ENCODE measurements around the gene AZIN2. TPM values are rescaled to one million over a fixed set of nuclear protein-coding genes. Genes with fewer than 3 reads are reported as not detected.

AZIN2 gene
- total and polyA plus RNA-seq, 4 donors = 0.68 to 2.6 (median 0.74) TPM

GRCh38 chr1:33087677-33088076 lies 6.7 kb downstream of the AZIN2 start:
- DNase-seq (ENCODE audit: low spot score) = no peak
- H3K4me3 ChIP-seq (ENCODE audit: low read depth in 1 of 3, low read length in 3 of 3) = no peak overlapping the region
- WGBS = 87% methylated on average over 6 of the region's 6 CpGs
- no peaks in the 10 kb centered on the region for H3K27me3 ChIP-seq (ENCODE audit: control insufficient read depth in 4 of 4, insufficient read depth in 4 of 4, low read length in 3 of 4)
- no peak overlapping the region for H3K27ac ChIP-seq (ENCODE audit: low read depth in 1 of 2, low read length in 2 of 2)
- no peak for TF ChIP-seq MAX (IDR thresholded peaks at IDR 0.05)
- no peak for TF ChIP-seq FOXA2 (IDR thresholded peaks at IDR 0.05)
- no peak for TF ChIP-seq EGR1 (IDR thresholded peaks at IDR 0.05; ENCODE audit: low read depth in 2 of 2)
- TF ChIP-seq JUND (IDR thresholded peaks at IDR 0.05) = no peak
- peaks cover 0 to 12% (median 3%) of the 10 kb centered on the region in 4 donors for H3K4me1 ChIP-seq (ENCODE audit: control insufficient read depth in 4 of 4, insufficient read depth in 4 of 4, low read length in 3 of 4)
- H3K36me3 ChIP-seq (ENCODE audit: control insufficient read depth in 4 of 4, insufficient read depth in 3 of 4, low read depth in 1 of 4, low read length in 3 of 4) = no peaks in the 10 kb centered on the region
- H3K9me3 ChIP-seq (ENCODE audit: control insufficient read depth in 4 of 4, low read length in 3 of 4) = no peaks in the 10 kb centered on the region
- no peak overlapping the region for H3K9ac ChIP-seq (ENCODE audit: low read depth in 1 of 2, low read length in 2 of 2)

GRCh38 chr1:33088119-33088906 lies 7.4 kb downstream of the AZIN2 start:
- H3K27ac ChIP-seq (ENCODE audit: low read depth in 1 of 2, low read length in 2 of 2) = no peak overlapping the region
- no peaks in the 10 kb centered on the region for H3K9me3 ChIP-seq (ENCODE audit: control insufficient read depth in 4 of 4, low read length in 3 of 4)
- no peak for DNase-seq (ENCODE audit: low spot score)
- no peak overlapping the region for H3K9ac ChIP-seq (ENCODE audit: low read depth in 1 of 2, low read length in 2 of 2)
- H3K27me3 ChIP-seq (ENCODE audit: control insufficient read depth in 4 of 4, insufficient read depth in 4 of 4, low read length in 3 of 4) = no peaks in the 10 kb centered on the region
- H3K36me3 ChIP-seq (ENCODE audit: control insufficient read depth in 4 of 4, insufficient read depth in 3 of 4, low read depth in 1 of 4, low read length in 3 of 4) = no peaks in the 10 kb centered on the region
- H3K4me3 ChIP-seq (ENCODE audit: low read depth in 1 of 3, low read length in 3 of 3) = no peak overlapping the region
- 79% methylated on average over 9 of the region's 9 CpGs for WGBS
- H3K4me1 ChIP-seq (ENCODE audit: control insufficient read depth in 4 of 4, insufficient read depth in 4 of 4, low read length in 3 of 4) = peaks cover 0 to 12% (median 3%) of the 10 kb centered on the region in 4 donors
- TF ChIP-seq HNF4G (IDR thresholded peaks at IDR 0.05) = no peak
- TF ChIP-seq REST (IDR thresholded peaks at IDR 0.05) = no peak
- TF ChIP-seq FOXA1 (IDR thresholded peaks at IDR 0.05) = no peak
- no peak for TF ChIP-seq ATF3 (IDR thresholded peaks at IDR 0.05)
- no peak for TF ChIP-seq SP1 (IDR thresholded peaks at IDR 0.05)
- TF ChIP-seq TAF1 (conservative IDR thresholded peaks at IDR 0.05) = no peak
- no peak for TF ChIP-seq NR2F2 (IDR thresholded peaks at IDR 0.05)
- no peak for TF ChIP-seq EGR1 (IDR thresholded peaks at IDR 0.05; ENCODE audit: low read depth in 2 of 2)
- TF ChIP-seq MAX (IDR thresholded peaks at IDR 0.05) = no peak
- no peak for TF ChIP-seq ZBTB33 (IDR thresholded peaks at IDR 0.05)
- TF ChIP-seq GABPA (IDR thresholded peaks at IDR 0.05 in 1 of 2, conservative IDR thresholded peaks at IDR 0.05 in 1 of 2) = no peak
- TF ChIP-seq HNF4A (conservative IDR thresholded peaks at IDR 0.05) = no peak

All from liver (tissue), 9 donors.